ENCODE data around the gene ZNF574.

- TF ChIP-seq CTCF (IDR thresholded peaks at IDR 0.05), result no peak
- TF ChIP-seq POLR2AphosphoS5 (IDR thresholded peaks at IDR 0.05), result no peak
Observed at GRCh38 chr19:42037649-42038048, 38.3 kb upstream of the ZNF574 start.

All from prostate gland (tissue), 2 donors.